ENCODE results near the gene DGKB.

DGKB gene

DNA sequence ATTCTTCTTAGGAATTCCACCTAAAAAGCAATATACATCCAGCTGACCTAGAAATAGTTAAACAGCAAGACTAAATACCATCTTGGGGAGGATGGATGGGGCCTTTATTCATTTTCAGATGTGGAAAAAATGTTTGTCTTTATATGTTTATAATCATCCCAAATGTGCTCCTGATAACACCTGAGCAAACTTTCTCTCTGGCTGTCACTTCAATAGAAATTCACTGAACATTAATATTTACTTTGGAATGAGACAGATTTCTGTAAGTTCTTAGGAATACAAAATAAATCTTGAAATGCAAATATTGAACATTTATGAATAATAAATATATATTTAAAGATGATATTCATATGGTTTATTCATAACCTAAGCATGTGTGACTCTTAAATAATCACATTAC, 185.4 kb downstream of the DGKB start:
- H3K4me3 ChIP-seq (ENCODE audit: low read depth, low read length): no peak overlapping the region
- TF ChIP-seq, protein P1, sequence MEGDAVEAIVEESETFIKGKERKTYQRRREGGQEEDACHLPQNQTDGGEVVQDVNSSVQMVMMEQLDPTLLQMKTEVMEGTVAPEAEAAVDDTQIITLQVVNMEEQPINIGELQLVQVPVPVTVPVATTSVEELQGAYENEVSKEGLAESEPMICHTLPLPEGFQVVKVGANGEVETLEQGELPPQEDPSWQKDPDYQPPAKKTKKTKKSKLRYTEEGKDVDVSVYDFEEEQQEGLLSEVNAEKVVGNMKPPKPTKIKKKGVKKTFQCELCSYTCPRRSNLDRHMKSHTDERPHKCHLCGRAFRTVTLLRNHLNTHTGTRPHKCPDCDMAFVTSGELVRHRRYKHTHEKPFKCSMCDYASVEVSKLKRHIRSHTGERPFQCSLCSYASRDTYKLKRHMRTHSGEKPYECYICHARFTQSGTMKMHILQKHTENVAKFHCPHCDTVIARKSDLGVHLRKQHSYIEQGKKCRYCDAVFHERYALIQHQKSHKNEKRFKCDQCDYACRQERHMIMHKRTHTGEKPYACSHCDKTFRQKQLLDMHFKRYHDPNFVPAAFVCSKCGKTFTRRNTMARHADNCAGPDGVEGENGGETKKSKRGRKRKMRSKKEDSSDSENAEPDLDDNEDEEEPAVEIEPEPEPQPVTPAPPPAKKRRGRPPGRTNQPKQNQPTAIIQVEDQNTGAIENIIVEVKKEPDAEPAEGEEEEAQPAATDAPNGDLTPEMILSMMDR (IDR thresholded peaks at IDR 0.05; ENCODE audit: low read depth, low read length, missing control alignments): no peak
- no peak for DNase-seq (ENCODE audit: low read depth)

DNA sequence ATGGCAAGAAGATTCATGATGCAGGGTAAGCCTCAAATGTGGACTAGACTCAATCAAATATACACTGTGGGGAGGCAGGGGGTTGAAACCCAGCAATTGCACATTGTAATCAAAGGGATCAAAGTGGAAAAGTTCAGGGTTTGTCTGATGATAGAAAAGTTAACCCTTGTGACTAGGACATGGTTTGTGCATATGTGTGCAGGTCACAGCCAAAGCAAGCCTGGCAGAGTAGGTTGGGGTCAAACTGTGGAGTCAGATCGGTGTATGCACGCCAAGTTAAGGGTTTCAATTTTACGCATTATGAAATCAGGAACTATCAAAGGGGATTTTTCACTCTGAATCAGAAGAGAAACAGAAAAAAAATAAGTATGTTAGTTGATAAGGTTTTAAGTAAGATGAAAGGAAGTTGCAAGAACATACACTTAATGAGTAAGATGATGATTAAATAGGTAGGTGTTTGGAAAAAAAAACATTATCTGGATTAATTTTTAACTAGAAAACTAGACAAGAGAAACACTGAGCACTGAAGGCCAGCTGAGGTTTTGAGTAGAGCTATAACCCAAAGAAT, 188.3 kb downstream of the DGKB start:
- no peak for DNase-seq (ENCODE audit: low read depth)
- H3K4me3 ChIP-seq (ENCODE audit: low read depth, low read length): no peak overlapping the region
- TF ChIP-seq, protein P1 (IDR thresholded peaks at IDR 0.05; ENCODE audit: low read depth, low read length, missing control alignments): no peak

DNA sequence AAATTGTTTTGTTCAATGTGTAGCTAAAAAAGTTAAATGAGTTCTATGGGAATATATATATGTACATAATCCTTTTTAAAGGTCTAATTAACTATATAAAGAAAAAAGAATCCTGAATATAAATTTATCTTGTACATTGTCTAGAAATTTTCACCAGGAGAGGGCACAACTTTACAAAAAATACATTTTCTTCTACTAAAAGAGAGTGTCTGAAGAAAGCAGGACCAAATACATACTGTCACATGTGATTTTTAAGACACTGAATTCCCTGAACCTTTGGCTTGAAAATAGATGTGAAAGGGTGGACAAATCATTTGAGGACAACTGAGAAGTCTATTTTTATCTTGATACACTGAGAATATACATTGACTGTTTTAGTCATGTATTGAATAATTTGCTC, 204.3 kb downstream of the DGKB start:
- H3K4me3 ChIP-seq (ENCODE audit: low read depth, low read length): no peak overlapping the region
- TF ChIP-seq, protein P1 (IDR thresholded peaks at IDR 0.05; ENCODE audit: low read depth, low read length, missing control alignments): no peak
- DNase-seq (ENCODE audit: low read depth): no peak

DNA sequence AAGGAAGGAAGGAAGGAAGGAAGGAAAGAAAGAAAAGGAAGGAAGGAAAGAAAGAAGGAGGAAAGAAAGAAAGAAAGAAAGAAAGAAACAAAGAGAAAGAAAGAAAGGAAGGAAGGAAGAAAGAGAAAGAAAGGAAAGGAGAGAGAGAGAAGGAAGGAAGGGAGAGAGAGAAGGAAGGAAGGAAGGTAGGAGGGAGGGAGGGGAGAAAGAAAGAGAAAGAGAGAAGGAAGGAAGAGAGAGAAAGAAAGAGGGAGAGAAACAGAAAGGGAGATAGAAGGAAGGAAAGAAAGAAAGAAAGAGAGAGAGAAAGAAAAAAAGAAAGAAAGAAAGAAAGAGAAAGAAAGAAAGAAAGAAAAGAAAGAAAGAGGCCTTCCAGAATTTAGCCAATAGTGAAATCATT, 204.9 kb downstream of the DGKB start:
- TF ChIP-seq, protein P1 (IDR thresholded peaks at IDR 0.05; ENCODE audit: low read depth, low read length, missing control alignments): no peak
- DNase-seq (ENCODE audit: low read depth): no peak
- H3K4me3 ChIP-seq (ENCODE audit: low read depth, low read length): no peak overlapping the region

DNA sequence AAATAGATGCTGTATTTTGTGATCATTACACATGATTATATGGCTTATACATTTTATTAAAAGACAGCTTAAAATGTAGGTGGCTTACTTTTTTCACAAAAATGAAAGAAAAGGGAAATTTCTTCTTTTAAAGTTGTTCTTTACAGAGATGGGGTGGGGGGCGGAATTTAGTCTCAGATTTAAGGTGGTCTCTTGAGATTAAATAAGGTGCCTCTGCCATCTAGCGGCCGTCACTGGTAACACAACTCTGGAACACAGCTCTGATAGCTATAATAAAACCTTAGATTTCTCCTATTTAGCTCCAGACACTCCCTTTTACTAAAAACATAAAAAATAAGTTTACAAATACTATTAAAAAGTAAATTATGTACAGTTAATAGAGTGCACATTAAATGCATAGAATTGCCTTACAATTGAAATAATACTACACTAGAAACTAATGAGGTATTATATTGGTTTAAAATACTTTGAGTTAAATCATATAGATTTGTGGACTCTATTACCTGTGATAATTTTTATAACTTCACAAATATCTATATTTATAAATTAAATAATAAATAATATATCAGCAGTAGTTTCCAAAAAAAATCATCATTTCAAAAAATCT, 210.9 kb downstream of the DGKB start:
- DNase-seq (ENCODE audit: low read depth): no peak
- H3K4me3 ChIP-seq (ENCODE audit: low read depth, low read length): no peak overlapping the region
- TF ChIP-seq, protein P1 (IDR thresholded peaks at IDR 0.05; ENCODE audit: low read depth, low read length, missing control alignments): peak; percentile 75

DNA sequence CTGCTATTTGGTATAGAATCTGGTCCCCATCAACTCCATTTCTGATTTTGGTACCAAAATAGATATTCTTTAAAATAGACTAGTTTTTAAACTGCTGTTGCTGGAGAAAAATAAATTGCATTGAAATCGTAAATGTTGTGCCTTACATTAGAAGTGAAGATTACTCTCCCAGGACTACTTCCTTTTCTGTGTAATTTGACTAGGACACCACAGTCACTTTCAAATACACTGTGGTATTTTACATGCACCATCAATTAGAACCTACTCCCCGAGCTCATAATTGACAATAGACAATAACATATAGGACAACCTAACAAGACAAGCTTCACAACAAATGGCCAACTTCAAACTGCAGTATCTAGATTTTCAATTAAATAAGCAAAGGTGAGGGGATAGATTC, 211.5 kb downstream of the DGKB start:
- H3K4me3 ChIP-seq (ENCODE audit: low read depth, low read length): no peak overlapping the region
- no peak for DNase-seq (ENCODE audit: low read depth)
- TF ChIP-seq, protein P1 (IDR thresholded peaks at IDR 0.05; ENCODE audit: low read depth, low read length, missing control alignments): no peak

DNA sequence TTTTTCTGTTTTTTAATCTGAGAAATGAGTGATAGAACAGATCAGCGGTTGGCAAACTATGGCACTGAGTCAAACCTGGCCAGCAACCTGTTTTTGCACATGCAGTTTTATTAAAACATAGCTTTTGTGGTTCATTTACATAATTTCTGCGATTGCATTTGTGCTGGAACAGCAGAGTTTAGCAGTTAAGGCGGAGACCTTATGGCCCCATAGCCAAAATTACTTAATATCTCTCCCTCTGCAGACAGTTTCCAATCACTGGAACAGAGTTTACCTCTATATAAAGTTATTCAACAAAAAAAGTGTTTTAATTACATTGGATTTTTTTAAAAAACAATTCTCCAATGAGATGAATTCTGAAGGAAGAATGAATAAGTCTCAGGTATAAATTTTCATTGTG, 212.1 kb downstream of the DGKB start:
- TF ChIP-seq, protein P1 (IDR thresholded peaks at IDR 0.05; ENCODE audit: low read depth, low read length, missing control alignments): no peak
- no peak for DNase-seq (ENCODE audit: low read depth)
- H3K4me3 ChIP-seq (ENCODE audit: low read depth, low read length): no peak overlapping the region

All from GM12864 (cell line).